MM.1S (cell line): ENCODE data around the gene ADAMTS19.

ENCODE experiments used
- EZH2 ChIP-seq: fragments of 300-600 bp; sonication (generic); optimal IDR thresholded peaks from 2 replicates; pipeline ENCODE3; 2017; ENCODE audit warnings: low read depth, mild to moderate bottlenecking, antibody characterized with exemption, low read length, mixed read lengths
- EZH2phosphoT487 ChIP-seq: fragments of 300-600 bp; sonication (generic); IDR thresholded peaks from 2 replicates; pipeline ENCODE4 v1.6.1; 2018; ENCODE audit warnings: antibody characterized with exemption, low read length
- TF ChIP-seq, protein P1 (sequence below): fragments of 300-600 bp; sonication (generic); IDR thresholded peaks from 2 replicates; pipeline ENCODE4 v1.5.1; 2016; ENCODE audit warnings: antibody characterized with exemption, low read length, mixed read lengths

DNA sequence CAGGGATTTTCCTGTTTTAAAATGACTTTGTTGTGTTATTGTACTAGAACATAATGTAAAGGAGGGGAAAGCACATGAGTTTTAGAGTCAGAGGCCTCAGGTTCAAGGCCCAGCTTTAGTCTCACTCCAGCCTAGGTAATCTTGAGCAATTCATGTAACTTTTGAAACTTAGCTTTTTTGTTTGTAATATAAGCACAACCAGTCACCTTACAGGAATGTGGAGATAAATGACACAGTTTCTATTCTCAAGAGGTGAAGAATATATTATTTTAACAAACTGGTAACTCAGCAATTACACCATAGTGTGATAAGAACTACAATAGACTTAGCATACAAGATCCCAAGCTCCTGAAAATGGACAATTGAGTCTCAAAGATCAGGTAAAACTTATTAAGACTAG lies 51.2 kb downstream of the ADAMTS19 start:
- TF ChIP-seq, protein P1, sequence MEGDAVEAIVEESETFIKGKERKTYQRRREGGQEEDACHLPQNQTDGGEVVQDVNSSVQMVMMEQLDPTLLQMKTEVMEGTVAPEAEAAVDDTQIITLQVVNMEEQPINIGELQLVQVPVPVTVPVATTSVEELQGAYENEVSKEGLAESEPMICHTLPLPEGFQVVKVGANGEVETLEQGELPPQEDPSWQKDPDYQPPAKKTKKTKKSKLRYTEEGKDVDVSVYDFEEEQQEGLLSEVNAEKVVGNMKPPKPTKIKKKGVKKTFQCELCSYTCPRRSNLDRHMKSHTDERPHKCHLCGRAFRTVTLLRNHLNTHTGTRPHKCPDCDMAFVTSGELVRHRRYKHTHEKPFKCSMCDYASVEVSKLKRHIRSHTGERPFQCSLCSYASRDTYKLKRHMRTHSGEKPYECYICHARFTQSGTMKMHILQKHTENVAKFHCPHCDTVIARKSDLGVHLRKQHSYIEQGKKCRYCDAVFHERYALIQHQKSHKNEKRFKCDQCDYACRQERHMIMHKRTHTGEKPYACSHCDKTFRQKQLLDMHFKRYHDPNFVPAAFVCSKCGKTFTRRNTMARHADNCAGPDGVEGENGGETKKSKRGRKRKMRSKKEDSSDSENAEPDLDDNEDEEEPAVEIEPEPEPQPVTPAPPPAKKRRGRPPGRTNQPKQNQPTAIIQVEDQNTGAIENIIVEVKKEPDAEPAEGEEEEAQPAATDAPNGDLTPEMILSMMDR: no peak
- TF ChIP-seq EZH2phosphoT487 (no peak), EZH2 (no peak)
